ENCODE measurements around the gene FBXO31. TPM values are rescaled to one million over a fixed set of nuclear protein-coding genes. Genes with fewer than 3 reads are reported as not detected.

Gene FBXO31
- total and polyA plus RNA-seq, 2 of the 8 experiments (the other 6 are each of a cell fraction or from before 2014, with no cell fraction given), result 8.3 to 21.6 TPM

GRCh38 chr16:87422106-87422505, 38.5 kb upstream of the FBXO31 start:
- H4K20me1 ChIP-seq (replicated peaks in 1 of 2; ENCODE audit: control insufficient read depth in 1 of 2, insufficient read depth in 2 of 2, low read length in 2 of 2), result peaks cover 5 to 13% of the 10 kb centered on the region in 2 experiments

More at GRCh38 chr16:87422106-87422505, 38.5 kb upstream of the FBXO31 start:
- CTCF ChIA-PET (ENCODE audit: partially characterized antibody), result interaction anchor here (0.7 to 2.2 kb wide), 5 partner anchors 10 to 470 kb away, joined by 3 to 7 read pairs (median 3); no protein-coding TSS in a partner anchor
- no peak overlapping the region for H3K9ac ChIP-seq (replicated peaks in 1 of 4; ENCODE audit: extremely low read depth in 1 of 4, low read depth in 3 of 4, low read length in 3 of 4)
- peaks cover 5 to 16% (median 11%) of the 10 kb centered on the region in 4 experiments for H3K4me1 ChIP-seq (replicated peaks in 1 of 4; ENCODE audit: control insufficient read depth in 3 of 4, insufficient read depth in 4 of 4, low read length in 3 of 4)
- no peak overlapping the region for H2BK15ac ChIP-seq (ENCODE audit: low read length)
- H4K5ac ChIP-seq (ENCODE audit: insufficient read length, low read depth, low read length), result no peak overlapping the region
- H2BK12ac ChIP-seq (ENCODE audit: low read depth, low read length), result no peak overlapping the region
- FAIRE-seq (no peak), DNase-seq (ENCODE audit: low read depth in 1 of 2, low spot score in 2 of 2) (no peak)
- no peaks in the 10 kb centered on the region for H3K27me3 ChIP-seq (replicated peaks in 1 of 4; ENCODE audit: control insufficient read depth in 3 of 4, extremely low read depth in 1 of 4, insufficient read depth in 3 of 4, low read length in 3 of 4)
- no peak overlapping the region for H2BK120ac ChIP-seq (replicated peaks; ENCODE audit: low read depth, low read length)
- no peak overlapping the region for H4K91ac ChIP-seq (replicated peaks; ENCODE audit: insufficient read length, low read length)
- no peak overlapping the region for H3K4me2 ChIP-seq (ENCODE audit: insufficient read depth in 1 of 2, low read depth in 2 of 2, low read length in 2 of 2)
- no peaks in the 10 kb centered on the region; the same call in 1 of the 2 replicates for H3K79me1 ChIP-seq (ENCODE audit: low read depth, low read length)
- no peaks in the 10 kb centered on the region for H3K23me2 ChIP-seq (ENCODE audit: low read depth, low read length)
- H3K4me3 ChIP-seq (ENCODE audit: extremely low read depth in 1 of 4, insufficient read depth in 2 of 4, low read depth in 3 of 4, low read length in 4 of 4), result no peak overlapping the region
- 0 out of 2 replicates have a peak overlapping the region, but pooled peaks have one; percentile 15 for H3K27ac ChIP-seq (ENCODE audit: low read depth, low read length)
- no peaks in the 10 kb centered on the region for H3K9me3 ChIP-seq (ENCODE audit: insufficient read depth in 2 of 2, low read depth in 1 of 2, low read length in 1 of 2)
- H2BK20ac ChIP-seq (ENCODE audit: low read length), result no peak overlapping the region
- no peak overlapping the region for H4K8ac ChIP-seq (ENCODE audit: extremely low read depth, insufficient read depth, low read length)
- no peak overlapping the region for H3K4ac ChIP-seq (replicated peaks; ENCODE audit: insufficient read length, low read depth, low read length)
- H3K18ac ChIP-seq (ENCODE audit: extremely low read depth, low read length), result no peak overlapping the region
- H3K14ac ChIP-seq (ENCODE audit: insufficient read length), result no peak overlapping the region
- H3K56ac ChIP-seq (replicated peaks; ENCODE audit: insufficient read length, low read depth, low read length), result no peak overlapping the region
- H3K36me3 ChIP-seq (ENCODE audit: control insufficient read depth in 2 of 4, insufficient read depth in 4 of 4, low read length in 3 of 4), result peaks cover 0 to 7% (median 4%) of the 10 kb centered on the region in 4 experiments; a peak in 5 of 8 replicates
- POLR2A ChIA-PET (ENCODE audit: partially characterized antibody), result no interaction called here
- no peaks in the 10 kb centered on the region for H3K79me2 ChIP-seq (ENCODE audit: control insufficient read depth in 1 of 2, insufficient read depth in 2 of 2, low read length in 2 of 2)
- WGBS, 2 experiments (ENCODE audit: extremely low coverage in 1 of 2, insufficient coverage in 1 of 2, insufficient read length in 1 of 2, insufficient replicate concordance in 2 of 2, low coverage in 1 of 2, low lambda C conversion rate in 2 of 2, missing lambda C conversion rate in 1 of 2), result 94% methylated on average over 11 of the region's 11 CpGs; no CpG with 5 or more reads in 1 of the 2 experiments
- TF ChIP-seq SP4 (IDR thresholded peaks at IDR 0.05; ENCODE audit: low read length), result no peak
- TF ChIP-seq BRCA1 (IDR thresholded peaks at IDR 0.05; ENCODE audit: low read depth, low read length), result no peak
- no peak for TF ChIP-seq SP1 (IDR thresholded peaks at IDR 0.05; ENCODE audit: low read depth, low read length)
- TF ChIP-seq CTCF (IDR thresholded peaks at IDR 0.05; ENCODE audit: control extremely low read depth in 1 of 3, insufficient read depth in 1 of 3, low read depth in 1 of 3, low read length in 3 of 3), result no peak
- no peak for TF ChIP-seq NANOG (IDR thresholded peaks at IDR 0.05; ENCODE audit: insufficient read depth, low read depth, low read length, poor library complexity, severe bottlenecking)
- TF ChIP-seq HDAC6 (IDR thresholded peaks at IDR 0.05; ENCODE audit: low read depth, low read length), result no peak
- H2AFZ ChIP-seq (ENCODE audit: low read length), result no peak overlapping the region
- no peak overlapping the region for H2AK5ac ChIP-seq (ENCODE audit: low read depth, low read length)
- H2BK5ac ChIP-seq (ENCODE audit: low read depth, low read length), result no peak overlapping the region
- H3K23ac ChIP-seq (ENCODE audit: insufficient read length), result no peak overlapping the region

All from H1 (cell line).